ENCODE results near the gene CTSE. TPM values are rescaled to one million over a fixed set of nuclear protein-coding genes. Genes with fewer than 3 reads are reported as not detected.
A peak's percentile ranks its signal among the peaks of the same experiment; 100 is the strongest.

Gene CTSE
- total and polyA plus RNA-seq, 9 of the 15 experiments (the other 6 are each of a cell fraction or from before 2014, with no cell fraction given) = 0.04 to 0.18 (median 0.09) TPM; not detected in 4

DNA sequence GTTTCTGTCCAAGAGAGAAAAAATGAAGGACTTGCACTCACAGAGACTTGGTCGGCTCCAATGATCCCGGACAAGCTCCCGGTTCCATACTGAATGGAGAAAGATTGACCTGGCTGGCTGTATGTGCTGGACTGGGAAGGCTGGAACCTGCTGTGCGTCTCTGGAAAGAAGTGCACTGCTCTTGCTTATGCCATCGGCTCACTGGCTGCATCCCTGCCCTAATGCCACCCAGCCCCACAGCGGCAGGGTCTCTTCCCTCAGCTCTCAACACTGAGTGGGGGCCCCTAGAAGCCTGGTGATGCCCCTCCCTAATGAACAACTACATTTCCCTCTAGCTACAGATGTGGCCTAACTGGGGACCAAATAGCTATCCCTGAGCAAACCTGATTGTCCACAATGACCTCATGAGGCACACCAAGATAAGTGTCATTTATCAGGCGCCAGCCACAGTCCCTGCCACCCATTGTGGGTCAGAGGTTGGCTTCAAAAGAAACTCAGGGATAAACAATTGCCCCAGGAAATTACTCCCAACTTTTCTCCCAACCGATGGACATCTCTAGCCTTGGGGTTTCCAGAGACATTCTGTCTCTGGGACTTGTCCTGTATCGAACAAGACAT is 2.6 kb downstream of the CTSE start:
- DNase-seq (ENCODE audit: extremely low read depth in 1 of 4, low spot score in 3 of 4) = no peak
- POLR2A ChIA-PET = interaction anchor here (1.7 kb wide), 1 partner anchor 9 kb away, joined by 6 read pairs; no protein-coding TSS in a partner anchor
- no peak overlapping the region for H2AFZ ChIP-seq (ENCODE audit: low read depth, low read length)

More for the DNA sequence above, 2.6 kb downstream of the CTSE start:
- ATAC-seq = no peak
- Histone ChIP-seq H3K79me2 (ENCODE audit: control insufficient read depth, insufficient read depth, low read length) (no peaks in the 10 kb centered on the region), H3K36me3 (ENCODE audit: control insufficient read depth, insufficient read depth, low read length) (no peaks in the 10 kb centered on the region), H3K4me3 (no peak overlapping the region), H3K27me3 (ENCODE audit: control insufficient read depth in 2 of 2, insufficient read depth in 2 of 2, low read length in 2 of 2) (peaks cover 17 to 54% of the 10 kb centered on the region in 2 experiments), H3K9me3 (replicated peaks; ENCODE audit: control insufficient read depth, insufficient read depth, low read depth, low read length) (no peaks in the 10 kb centered on the region), H4K20me1 (replicated peaks; ENCODE audit: control insufficient read depth, insufficient read depth, low read length) (peaks cover 4% of the 10 kb centered on the region; the same call in 1 of the 2 replicates), H3K4me2 (ENCODE audit: insufficient read depth, low read length) (no peak overlapping the region), H3K9ac (ENCODE audit: insufficient read depth in 1 of 2, low read depth in 2 of 2, low read length in 2 of 2) (no peak overlapping the region), H3K27ac (ENCODE audit: extremely low read depth, low read depth, low read length) (no peak overlapping the region), H3K9me1 (ENCODE audit: control insufficient read depth, insufficient read depth, low read length) (no peaks in the 10 kb centered on the region), H3K4me1 (replicated peaks in 1 of 2; ENCODE audit: control insufficient read depth in 2 of 2, insufficient read depth in 2 of 2, low read length in 2 of 2) (no peaks in the 10 kb centered on the region; a peak in 1 of 5 replicates)
- TF ChIP-seq CBFA2T3 (IDR thresholded peaks at IDR 0.05) (peak; percentile 72), NCOR1 (IDR thresholded peaks at IDR 0.05) (peak; percentile 28; the same call in 1 of the 2 replicates), ELF4 (CRISPR knock-in tag; IDR thresholded peaks at IDR 0.05) (no peak), CBFA2T2 (conservative IDR thresholded peaks at IDR 0.05) (peak; percentile 61), ZNF584 (CRISPR knock-in tag; IDR thresholded peaks at IDR 0.05; ENCODE audit: low read depth) (0 out of 2 replicates have a peak, but pooled peaks have one; percentile 29), TEAD4 (IDR thresholded peaks at IDR 0.05; ENCODE audit: low read length) (peak; percentile 35; the same call in 1 of the 2 replicates), TEAD4 (CRISPR knock-in tag; IDR thresholded peaks at IDR 0.05; ENCODE audit: borderline replicate concordance) (no peak), TAL1 (IDR thresholded peaks at IDR 0.05) (peak; percentile 36; the same call in 1 of the 2 replicates), TCF3 (CRISPR knock-in tag; IDR thresholded peaks at IDR 0.05) (peak; percentile 63)
- TF ChIP-seq, protein P1, sequence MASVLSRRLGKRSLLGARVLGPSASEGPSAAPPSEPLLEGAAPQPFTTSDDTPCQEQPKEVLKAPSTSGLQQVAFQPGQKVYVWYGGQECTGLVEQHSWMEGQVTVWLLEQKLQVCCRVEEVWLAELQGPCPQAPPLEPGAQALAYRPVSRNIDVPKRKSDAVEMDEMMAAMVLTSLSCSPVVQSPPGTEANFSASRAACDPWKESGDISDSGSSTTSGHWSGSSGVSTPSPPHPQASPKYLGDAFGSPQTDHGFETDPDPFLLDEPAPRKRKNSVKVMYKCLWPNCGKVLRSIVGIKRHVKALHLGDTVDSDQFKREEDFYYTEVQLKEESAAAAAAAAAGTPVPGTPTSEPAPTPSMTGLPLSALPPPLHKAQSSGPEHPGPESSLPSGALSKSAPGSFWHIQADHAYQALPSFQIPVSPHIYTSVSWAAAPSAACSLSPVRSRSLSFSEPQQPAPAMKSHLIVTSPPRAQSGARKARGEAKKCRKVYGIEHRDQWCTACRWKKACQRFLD (CRISPR knock-in tag; IDR thresholded peaks at IDR 0.05) = 0 out of 2 replicates have a peak, but pooled peaks have one; percentile 29
- TF ChIP-seq, protein P2, sequence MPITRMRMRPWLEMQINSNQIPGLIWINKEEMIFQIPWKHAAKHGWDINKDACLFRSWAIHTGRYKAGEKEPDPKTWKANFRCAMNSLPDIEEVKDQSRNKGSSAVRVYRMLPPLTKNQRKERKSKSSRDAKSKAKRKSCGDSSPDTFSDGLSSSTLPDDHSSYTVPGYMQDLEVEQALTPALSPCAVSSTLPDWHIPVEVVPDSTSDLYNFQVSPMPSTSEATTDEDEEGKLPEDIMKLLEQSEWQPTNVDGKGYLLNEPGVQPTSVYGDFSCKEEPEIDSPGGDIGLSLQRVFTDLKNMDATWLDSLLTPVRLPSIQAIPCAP (CRISPR knock-in tag; IDR thresholded peaks at IDR 0.05; ENCODE audit: borderline replicate concordance) = no peak
- TF ChIP-seq, protein P3, sequence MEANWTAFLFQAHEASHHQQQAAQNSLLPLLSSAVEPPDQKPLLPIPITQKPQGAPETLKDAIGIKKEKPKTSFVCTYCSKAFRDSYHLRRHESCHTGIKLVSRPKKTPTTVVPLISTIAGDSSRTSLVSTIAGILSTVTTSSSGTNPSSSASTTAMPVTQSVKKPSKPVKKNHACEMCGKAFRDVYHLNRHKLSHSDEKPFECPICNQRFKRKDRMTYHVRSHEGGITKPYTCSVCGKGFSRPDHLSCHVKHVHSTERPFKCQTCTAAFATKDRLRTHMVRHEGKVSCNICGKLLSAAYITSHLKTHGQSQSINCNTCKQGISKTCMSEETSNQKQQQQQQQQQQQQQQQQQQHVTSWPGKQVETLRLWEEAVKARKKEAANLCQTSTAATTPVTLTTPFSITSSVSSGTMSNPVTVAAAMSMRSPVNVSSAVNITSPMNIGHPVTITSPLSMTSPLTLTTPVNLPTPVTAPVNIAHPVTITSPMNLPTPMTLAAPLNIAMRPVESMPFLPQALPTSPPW (CRISPR knock-in tag; IDR thresholded peaks at IDR 0.05) = 0 out of 2 replicates have a peak, but pooled peaks have one; percentile 18
- CTCF ChIA-PET (ENCODE audit: low intra/inter-chr PET ratio) = no interaction called here
- in situ Hi-C loops (cut with MboI) = no loop called here
- no TSS peak for BruUV-seq (replicated peaks)
- no peak for FAIRE-seq
- intact Hi-C loops (cut with micrococcal nuclease) = no loop called here
- under 1% methylated on average over 9 of the region's 9 CpGs for WGBS (ENCODE audit: insufficient coverage, low coverage, missing lambda C conversion rate)
